Mucosa of stomach (tissue), 1 donor: ENCODE results near the gene OR5M3.

Source experiments
- H3K27me3 ChIP-seq: one replicate; pipeline ENCODE4 v1.7.0; 2013; ENCODE audit warnings: mild to moderate bottlenecking, low read length; ENCODE audit not compliant: control insufficient read depth, insufficient read depth
- H3K36me3 ChIP-seq: one replicate; pipeline ENCODE4 v1.7.0; 2013; ENCODE audit warnings: low read length; ENCODE audit not compliant: control insufficient read depth, insufficient read depth
- H3K4me1 ChIP-seq: one replicate; pipeline ENCODE4 v1.7.0; 2013; ENCODE audit warnings: mild to moderate bottlenecking, low read length; ENCODE audit not compliant: control insufficient read depth, insufficient read depth
- H3K4me3 ChIP-seq: one replicate; pipeline ENCODE4 v1.7.0; 2013; ENCODE audit warnings: low read length
- H3K9ac ChIP-seq: one replicate; pipeline ENCODE4 v1.7.0; 2013; ENCODE audit warnings: mild to moderate bottlenecking, low read length, moderate library complexity
- H3K9me3 ChIP-seq: one replicate; pipeline ENCODE4 v1.7.0; 2013; ENCODE audit warnings: mild to moderate bottlenecking, low read length, moderate library complexity; ENCODE audit not compliant: control insufficient read depth
- donor health status: Pancreatic carcinoma.

Gene OR5M3

DNA sequence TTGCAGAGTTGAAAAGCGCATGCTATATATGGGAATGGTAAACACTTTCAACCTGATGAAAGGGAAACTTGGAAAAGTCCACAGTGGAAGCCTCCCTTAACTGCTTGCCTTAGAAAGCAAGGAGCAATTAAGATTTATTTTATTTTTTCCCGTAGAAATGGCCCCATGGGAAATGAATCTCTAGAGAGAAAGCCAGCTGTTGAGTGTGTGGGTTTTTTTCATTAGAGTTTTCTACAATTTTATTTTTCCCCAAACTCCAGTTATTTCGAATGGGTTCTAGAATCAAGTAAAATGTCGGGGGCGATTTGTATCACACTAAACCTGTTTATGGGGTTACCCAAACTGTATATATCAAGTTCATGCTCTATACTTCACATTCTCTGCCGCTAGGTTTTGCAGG, at the start of gene OR5M3:
OR5M3 (minus strand) TSS at position 101 of the 400 bp plus-strand sequence. CDS start 2,855 bp downstream, outside the sequence.
- H3K27me3 ChIP-seq, result no peaks in the 10 kb centered on the region
- no peaks in the 10 kb centered on the region for H3K9me3 ChIP-seq
- no peak within 1 kb of the TSS for H3K4me3 ChIP-seq
- no peak within 1 kb of the TSS for H3K9ac ChIP-seq
- H3K4me1 ChIP-seq, result no peaks in the 10 kb centered on the region
- H3K36me3 ChIP-seq, result no peaks in the 10 kb centered on the region

DNA sequence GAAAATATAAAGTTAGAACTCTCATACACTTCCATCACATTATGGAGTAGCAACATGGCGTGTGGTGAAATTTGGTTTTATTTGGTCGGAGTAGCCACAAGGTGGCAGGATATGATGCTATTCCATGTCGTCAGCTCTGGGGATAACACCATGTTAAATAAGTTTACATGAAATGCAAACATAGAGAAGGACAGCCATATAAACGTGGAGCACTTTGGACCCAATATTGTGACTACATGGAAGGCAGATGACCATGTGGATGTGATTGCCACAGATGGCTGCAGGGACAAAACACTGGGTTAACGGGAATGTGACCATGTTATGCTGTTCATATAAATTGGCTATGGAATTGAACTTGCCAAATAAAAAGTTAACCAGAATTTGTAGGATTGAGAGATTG, 48.9 kb upstream of the OR5M3 start:
- Histone ChIP-seq H3K9ac (no peak overlapping the region), H3K27me3 (no peaks in the 10 kb centered on the region), H3K36me3 (no peaks in the 10 kb centered on the region), H3K4me3 (no peak overlapping the region), H3K4me1 (no peaks in the 10 kb centered on the region), H3K9me3 (no peaks in the 10 kb centered on the region)

DNA sequence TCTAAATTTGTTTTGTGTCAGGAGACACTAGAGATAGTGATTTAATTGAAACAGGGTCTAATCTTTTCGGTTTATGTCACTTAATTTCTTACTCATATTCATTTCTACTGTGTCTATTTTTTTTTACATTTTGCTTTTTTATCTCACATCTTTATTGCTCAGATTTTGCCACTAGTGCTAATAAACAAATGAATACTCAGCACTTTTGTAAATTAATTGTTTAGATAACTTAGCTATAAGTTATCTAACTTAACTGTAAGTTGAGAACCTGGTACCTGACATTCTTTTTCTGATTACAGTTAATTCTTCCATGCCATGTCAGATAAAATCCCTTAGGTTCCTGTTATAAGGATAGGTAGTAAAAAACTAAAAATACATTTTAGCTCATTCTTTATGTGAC, 40.1 kb upstream of the OR5M3 start:
- no peak overlapping the region for H3K9ac ChIP-seq
- no peak overlapping the region for H3K4me3 ChIP-seq
- H3K36me3 ChIP-seq, result no peaks in the 10 kb centered on the region
- no peaks in the 10 kb centered on the region for H3K4me1 ChIP-seq
- no peaks in the 10 kb centered on the region for H3K9me3 ChIP-seq
- no peaks in the 10 kb centered on the region for H3K27me3 ChIP-seq

DNA sequence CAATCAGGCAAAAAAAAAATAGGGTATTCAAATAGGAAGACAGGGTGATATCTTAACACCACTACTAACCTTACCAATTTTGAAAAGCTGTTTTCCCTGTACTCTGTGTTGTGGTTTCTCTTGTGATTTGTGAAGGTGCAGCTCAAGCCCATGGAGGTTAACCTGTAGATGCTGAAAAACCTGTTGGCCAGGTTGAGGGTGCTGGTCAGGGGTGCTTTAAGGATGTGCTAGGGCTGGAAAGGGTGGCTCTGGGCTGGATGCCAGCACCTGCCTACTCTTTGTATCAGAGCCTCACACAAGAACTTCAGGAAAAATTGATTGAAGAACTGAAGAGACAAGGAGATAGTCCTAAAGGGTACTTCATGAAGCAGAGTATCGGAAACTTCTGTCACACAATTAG, 36.3 kb upstream of the OR5M3 start:
- H3K9me3 ChIP-seq, result no peaks in the 10 kb centered on the region
- H3K27me3 ChIP-seq, result no peaks in the 10 kb centered on the region
- no peak overlapping the region for H3K4me3 ChIP-seq
- no peaks in the 10 kb centered on the region for H3K4me1 ChIP-seq
- H3K36me3 ChIP-seq, result no peaks in the 10 kb centered on the region
- H3K9ac ChIP-seq, result no peak overlapping the region

DNA sequence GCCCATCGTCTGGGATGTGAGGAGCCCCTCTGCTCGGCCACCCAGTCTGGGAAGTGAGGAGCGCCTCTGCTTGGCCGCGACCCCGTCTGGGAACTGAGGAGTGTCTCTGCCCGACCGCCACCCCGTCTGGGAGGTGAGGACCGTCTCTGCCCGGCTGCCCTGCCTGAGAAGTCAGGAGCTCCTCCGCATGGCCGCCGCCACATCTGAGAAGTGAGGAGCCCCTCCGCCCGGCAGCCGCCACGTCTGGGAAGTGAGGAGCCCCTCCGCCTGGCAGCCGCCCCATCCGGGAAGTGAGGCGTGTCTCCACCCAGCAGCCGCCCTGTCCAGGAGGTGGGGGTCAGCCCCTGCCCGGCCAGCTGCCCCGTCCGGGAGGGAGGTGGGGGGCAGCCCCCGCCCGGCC, 23.9 kb upstream of the OR5M3 start:
- H3K9me3 ChIP-seq, result no peaks in the 10 kb centered on the region
- H3K4me3 ChIP-seq, result no peak overlapping the region
- H3K36me3 ChIP-seq, result no peaks in the 10 kb centered on the region
- H3K9ac ChIP-seq, result no peak overlapping the region
- no peaks in the 10 kb centered on the region for H3K4me1 ChIP-seq
- no peaks in the 10 kb centered on the region for H3K27me3 ChIP-seq

DNA sequence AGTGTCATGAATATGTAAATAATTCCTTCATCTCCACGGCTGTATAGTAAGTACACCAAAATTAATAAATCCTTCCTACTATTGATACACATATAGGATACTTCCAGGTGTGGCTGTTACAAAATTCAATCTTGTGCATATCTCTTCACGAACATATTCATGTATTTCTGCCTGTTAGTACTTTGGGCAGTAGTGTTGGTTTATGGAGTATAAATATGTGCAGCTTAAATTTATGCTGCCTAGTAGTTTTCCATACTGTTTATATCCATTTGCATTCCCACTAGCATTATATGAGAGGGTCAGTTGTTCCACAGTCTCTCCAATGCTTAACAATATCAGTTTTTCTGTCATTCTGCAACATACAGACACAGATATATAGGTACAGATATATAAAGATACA, 22.0 kb upstream of the OR5M3 start:
- Histone ChIP-seq H3K9me3 (no peaks in the 10 kb centered on the region), H3K9ac (no peak overlapping the region), H3K27me3 (no peaks in the 10 kb centered on the region)

DNA sequence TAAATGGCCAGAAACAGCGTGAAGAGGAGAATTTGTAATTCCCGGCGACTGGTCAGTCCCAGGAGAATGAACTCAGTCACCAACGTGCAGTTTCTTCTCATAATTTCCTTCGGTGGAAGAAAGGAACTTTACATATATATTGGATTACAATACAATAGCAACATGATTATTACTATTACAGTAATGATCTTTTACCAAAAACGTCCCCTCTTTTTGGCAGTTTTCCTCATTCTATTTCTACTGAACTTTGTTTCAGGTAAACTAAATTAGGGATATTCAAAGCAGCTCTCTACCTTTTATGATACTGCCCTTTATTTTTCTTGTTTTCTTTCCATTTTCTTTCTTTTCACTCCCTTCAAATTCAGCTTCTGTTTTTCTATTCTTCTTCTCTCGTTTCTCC, 18.1 kb upstream of the OR5M3 start, which contains the start of gene OR5M8:
OR5M8 (minus strand) TSS at position 101 of the 400 bp plus-strand sequence; CDS start at position 101, 0 bp downstream.
- no peaks in the 10 kb centered on the region for H3K27me3 ChIP-seq
- H3K9me3 ChIP-seq, result no peaks in the 10 kb centered on the region
- no peaks in the 10 kb centered on the region for H3K36me3 ChIP-seq

More for the DNA sequence above, 22.0 kb upstream of the OR5M3 start:
- H3K4me1 ChIP-seq, result no peaks in the 10 kb centered on the region
- H3K36me3 ChIP-seq, result no peaks in the 10 kb centered on the region
- no peak overlapping the region for H3K4me3 ChIP-seq

DNA sequence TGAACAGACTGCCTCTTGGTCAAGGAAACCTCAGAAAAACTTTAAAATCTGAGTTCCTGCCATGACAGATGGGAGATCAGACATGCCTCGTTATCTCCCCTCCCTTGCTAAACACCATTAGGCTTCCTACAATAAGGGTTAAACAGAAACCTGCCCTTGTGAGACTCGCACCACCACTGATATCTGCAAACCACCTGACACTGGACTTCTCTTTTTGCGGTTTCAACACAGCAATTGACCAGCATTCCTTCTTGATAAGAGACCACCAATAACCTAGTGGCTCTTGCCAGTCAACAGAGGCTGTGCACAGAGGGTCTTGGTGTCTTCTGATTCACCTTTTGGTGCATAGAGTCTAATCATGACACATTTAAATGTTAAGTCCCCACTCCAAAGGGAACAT, 13.6 kb upstream of the OR5M3 start:
- Histone ChIP-seq H3K36me3 (no peaks in the 10 kb centered on the region), H3K4me3 (no peak overlapping the region)

More for the DNA sequence above, 18.1 kb upstream of the OR5M3 start, which contains the start of gene OR5M8:
- Histone ChIP-seq H3K4me3 (no peak within 1 kb of the TSS), H3K9ac (no peak within 1 kb of the TSS), H3K4me1 (no peaks in the 10 kb centered on the region)

DNA sequence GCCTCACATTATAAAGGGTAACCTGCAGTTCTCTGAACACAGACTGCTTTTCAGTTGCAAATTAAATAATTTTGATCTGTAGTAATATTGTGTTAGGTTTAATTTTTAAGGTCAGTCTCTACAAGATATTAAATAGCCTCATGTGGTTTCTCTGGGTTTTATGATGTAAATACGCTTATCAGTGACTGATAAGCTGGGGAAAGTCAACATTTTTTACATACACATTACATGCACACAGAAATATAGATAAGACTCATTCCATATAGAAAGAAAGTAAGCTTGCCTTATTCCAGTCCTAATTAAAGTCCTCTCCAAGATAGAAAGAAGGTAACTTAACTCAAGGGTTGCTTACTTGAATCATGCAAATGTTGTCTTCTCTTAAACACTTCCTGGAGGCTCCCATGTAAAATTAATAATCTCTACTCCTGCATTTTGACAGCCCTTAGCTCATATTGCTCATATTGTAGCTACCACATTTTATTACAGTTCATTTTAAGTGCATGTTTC, 1.6 kb upstream of the OR5M3 start:
- Histone ChIP-seq H3K4me3 (no peak overlapping the region), H3K9me3 (no peaks in the 10 kb centered on the region), H3K36me3 (no peaks in the 10 kb centered on the region), H3K4me1 (no peaks in the 10 kb centered on the region), H3K9ac (no peak overlapping the region), H3K27me3 (no peaks in the 10 kb centered on the region)

More for the DNA sequence above, 13.6 kb upstream of the OR5M3 start:
- Histone ChIP-seq H3K9me3 (no peaks in the 10 kb centered on the region), H3K27me3 (no peaks in the 10 kb centered on the region), H3K4me1 (no peaks in the 10 kb centered on the region), H3K9ac (no peak overlapping the region)

DNA sequence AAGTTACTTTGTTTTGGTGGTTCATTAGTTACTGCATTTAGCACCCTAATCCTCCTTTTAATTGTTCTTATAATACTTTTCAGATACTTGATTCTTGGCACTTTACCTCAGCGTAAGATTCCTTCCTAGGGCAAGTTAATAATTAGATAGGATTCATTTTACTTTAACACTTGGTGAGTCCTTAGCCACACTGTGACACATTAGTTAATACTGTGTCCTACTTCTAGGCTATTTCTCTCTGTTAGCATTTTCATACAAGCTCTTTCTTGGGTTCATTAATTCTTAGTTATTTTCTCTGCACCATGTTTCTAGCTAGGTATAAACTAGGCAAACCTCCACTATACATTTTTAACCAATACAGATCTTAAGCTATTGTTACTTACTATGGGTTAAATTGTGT, 16.1 kb downstream of the OR5M3 start:
- H3K27me3 ChIP-seq, result no peaks in the 10 kb centered on the region
- no peaks in the 10 kb centered on the region for H3K4me1 ChIP-seq
- H3K4me3 ChIP-seq, result no peak overlapping the region
- H3K36me3 ChIP-seq, result no peaks in the 10 kb centered on the region
- no peaks in the 10 kb centered on the region for H3K9me3 ChIP-seq
- H3K9ac ChIP-seq, result no peak overlapping the region

DNA sequence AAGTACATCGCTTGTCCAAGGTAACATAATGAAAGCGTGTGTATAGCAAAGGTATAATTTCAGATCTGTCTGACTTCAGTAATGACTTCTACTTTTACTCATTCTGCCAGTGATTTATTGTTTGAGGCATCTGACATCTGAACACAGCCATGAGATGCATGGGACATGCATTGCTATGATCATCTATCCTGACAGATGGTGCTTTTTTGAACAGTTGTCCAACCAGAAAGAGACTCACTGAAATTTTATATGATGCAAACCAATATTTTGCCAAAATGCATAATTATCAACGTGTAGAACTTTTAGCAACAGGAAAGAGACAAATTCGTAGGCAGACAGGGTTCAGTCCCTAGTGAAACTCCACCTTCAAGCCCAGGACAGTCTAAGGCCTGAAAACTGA, 19.6 kb downstream of the OR5M3 start:
- no peaks in the 10 kb centered on the region for H3K27me3 ChIP-seq
- H3K9ac ChIP-seq, result no peak overlapping the region
- no peak overlapping the region for H3K4me3 ChIP-seq
- no peaks in the 10 kb centered on the region for H3K9me3 ChIP-seq
- no peaks in the 10 kb centered on the region for H3K36me3 ChIP-seq
- H3K4me1 ChIP-seq, result no peaks in the 10 kb centered on the region
